ENCODE measurements around the gene FBRSL1. TPM values are rescaled to one million over a fixed set of nuclear protein-coding genes. Genes with fewer than 3 reads are reported as not detected.

Gene FBRSL1
- total RNA-seq, 1 experiment from 2014 or later = 119 TPM

- H3K4me1 Mint-ChIP-seq (ENCODE audit: low read depth, unreplicated experiment) = peaks cover 16% of the 10 kb centered on the region
- H3K4me3 Mint-ChIP-seq (ENCODE audit: low read depth, unreplicated experiment) = no peak overlapping the region
- peaks cover 3% of the 10 kb centered on the region for H3K9me3 Mint-ChIP-seq (ENCODE audit: low read depth, unreplicated experiment)
- CTCF ChIA-PET = no interaction called here
- no TSS peak for BruUV-seq (replicated peaks)
- no peak for TF ChIP-seq CTCF (IDR thresholded peaks at IDR 0.05; ENCODE audit: unreplicated experiment)
- no peak overlapping the region for H3K27ac Mint-ChIP-seq (ENCODE audit: unreplicated experiment)
- peaks cover 85% of the 10 kb centered on the region for H3K27me3 Mint-ChIP-seq (ENCODE audit: unreplicated experiment)
- H3K36me3 Mint-ChIP-seq (ENCODE audit: insufficient read depth, unreplicated experiment) = peaks cover 24% of the 10 kb centered on the region
- intact Hi-C loops (cut with micrococcal nuclease; ENCODE audit: unreplicated experiment) = no loop called here
- no peak for DNase-seq
Measured at GRCh38 chr12:132478845-132479244, 11.1 kb upstream of the FBRSL1 start.

GRCh38 chr12:132479291-132479690 lies 10.7 kb upstream of the FBRSL1 start:
- no peak overlapping the region for H3K27ac Mint-ChIP-seq (ENCODE audit: unreplicated experiment)
- no TSS peak for BruUV-seq (replicated peaks)
- TF ChIP-seq CTCF (IDR thresholded peaks at IDR 0.05; ENCODE audit: unreplicated experiment) = no peak
- intact Hi-C loops (cut with micrococcal nuclease; ENCODE audit: unreplicated experiment) = no loop called here
- peaks cover 24% of the 10 kb centered on the region for H3K36me3 Mint-ChIP-seq (ENCODE audit: insufficient read depth, unreplicated experiment)
- H3K27me3 Mint-ChIP-seq (ENCODE audit: unreplicated experiment) = peaks cover 85% of the 10 kb centered on the region
- H3K4me1 Mint-ChIP-seq (ENCODE audit: low read depth, unreplicated experiment) = peaks cover 16% of the 10 kb centered on the region
- no peak for DNase-seq
- H3K4me3 Mint-ChIP-seq (ENCODE audit: low read depth, unreplicated experiment) = no peak overlapping the region
- CTCF ChIA-PET = no interaction called here
- peaks cover 3% of the 10 kb centered on the region for H3K9me3 Mint-ChIP-seq (ENCODE audit: low read depth, unreplicated experiment)

- Mint-ChIP-seq H3K9me3 (ENCODE audit: low read depth, unreplicated experiment) (peaks cover 3% of the 10 kb centered on the region), H3K27me3 (ENCODE audit: unreplicated experiment) (peaks cover 91% of the 10 kb centered on the region), H3K4me3 (ENCODE audit: low read depth, unreplicated experiment) (no peak overlapping the region), H3K27ac (ENCODE audit: unreplicated experiment) (no peak overlapping the region), H3K36me3 (ENCODE audit: insufficient read depth, unreplicated experiment) (peaks cover 24% of the 10 kb centered on the region), H3K4me1 (ENCODE audit: low read depth, unreplicated experiment) (peaks cover 16% of the 10 kb centered on the region)
- no peak for TF ChIP-seq CTCF (IDR thresholded peaks at IDR 0.05; ENCODE audit: unreplicated experiment)
- CTCF ChIA-PET = no interaction called here
- no peak for DNase-seq
- intact Hi-C loops (cut with micrococcal nuclease; ENCODE audit: unreplicated experiment) = no loop called here
- BruUV-seq (replicated peaks) = no TSS peak
Measured at GRCh38 chr12:132479938-132480622, 9.9 kb upstream of the FBRSL1 start.

- peaks cover 15% of the 10 kb centered on the region for H3K4me1 Mint-ChIP-seq (ENCODE audit: low read depth, unreplicated experiment)
- H3K27ac Mint-ChIP-seq (ENCODE audit: unreplicated experiment) = no peak overlapping the region
- H3K36me3 Mint-ChIP-seq (ENCODE audit: insufficient read depth, unreplicated experiment) = peaks cover 19% of the 10 kb centered on the region
- H3K9me3 Mint-ChIP-seq (ENCODE audit: low read depth, unreplicated experiment) = peaks cover 3% of the 10 kb centered on the region
- no TSS peak for BruUV-seq (replicated peaks)
- intact Hi-C loops (cut with micrococcal nuclease; ENCODE audit: unreplicated experiment) = no loop called here
- H3K4me3 Mint-ChIP-seq (ENCODE audit: low read depth, unreplicated experiment) = no peak overlapping the region
- no peak for DNase-seq
- peaks cover 93% of the 10 kb centered on the region for H3K27me3 Mint-ChIP-seq (ENCODE audit: unreplicated experiment)
- CTCF ChIA-PET = no interaction called here
- TF ChIP-seq CTCF (IDR thresholded peaks at IDR 0.05; ENCODE audit: unreplicated experiment) = no peak
Measured at GRCh38 chr12:132480623-132481132, 9.3 kb upstream of the FBRSL1 start.
